Caco-2 (cell line): ENCODE data around the gene RNF13. TPM values are rescaled to one million over a fixed set of nuclear protein-coding genes. Genes with fewer than 3 reads are reported as not detected.

ENCODE experiments used
- BruUV-seq: library from RNA; stranded (reverse); fragments of 400-500 nt; replicated peaks from 2 replicates; lab custom pipeline; 2021; lab: Mats Ljungman, UMichigan
- CTCF ChIA-PET: fragments of 300-600 bp; sonication (Branson Sonifier 250); formaldehyde crosslinking; loops from one replicate; lab custom pipeline; 2022; ENCODE audit warnings: antibody characterized with exemption; lab: Charles Lee
- POLR2A ChIA-PET: fragments of 300-600 bp; sonication (Branson Sonifier 250); formaldehyde crosslinking; loops from one replicate; lab custom pipeline; 2022; ENCODE audit warnings: antibody characterized with exemption; lab: Charles Lee
- DNase-seq, 2 experiments: peaks; one replicate each; pipeline versions ENCODE4 v3.0.0 to v3.0.0-alpha.2; 2020 to 2022
- H3K27me3 ChIP-seq: replicated peaks from 2 replicates; pipeline ENCODE4 v1.6.0; 2011; ENCODE audit warnings: low read length; ENCODE audit not compliant: control insufficient read depth, insufficient read depth
- H3K36me3 ChIP-seq: 2 replicates; pipeline ENCODE4 v1.5.1; 2011; ENCODE audit warnings: low read length; ENCODE audit not compliant: control insufficient read depth, insufficient read depth
- H3K4me1 ChIP-seq: fragments of 250-450 bp; sonication (Bioruptor Pico); 2 replicates; pipeline ENCODE4 v1.5.1; 2020; ENCODE audit warnings: mild to moderate bottlenecking
- H3K4me3 ChIP-seq: 2 replicates; pipeline ENCODE4 v1.5.1; 2011; ENCODE audit warnings: low read depth, mild to moderate bottlenecking, control low read depth, low read length
- H3K9me3 ChIP-seq: fragments of 250-450 bp; sonication (Bioruptor Pico); 2 replicates; pipeline ENCODE4 v1.5.1; 2020; ENCODE audit warnings: mild to moderate bottlenecking, moderate library complexity
- H3K27ac Mint-ChIP-seq: one replicate; pipeline ENCODE4 v1.8.0; 2022; ENCODE audit warnings: mixed read lengths; ENCODE audit not compliant: unreplicated experiment
- H3K27me3 Mint-ChIP-seq: one replicate; pipeline ENCODE4 v1.8.0; 2022; ENCODE audit warnings: mixed read lengths; ENCODE audit not compliant: insufficient read depth, unreplicated experiment
- H3K36me3 Mint-ChIP-seq: one replicate; pipeline ENCODE4 v1.8.0; 2022; ENCODE audit warnings: mild to moderate bottlenecking, mixed read lengths; ENCODE audit not compliant: insufficient read depth, unreplicated experiment
- H3K4me1 Mint-ChIP-seq: one replicate; pipeline ENCODE4 v1.8.0; 2022; ENCODE audit warnings: low read depth, mixed read lengths; ENCODE audit not compliant: unreplicated experiment
- H3K4me3 Mint-ChIP-seq: one replicate; pipeline ENCODE4 v1.8.0; 2022; ENCODE audit warnings: mild to moderate bottlenecking, moderate library complexity, mixed read lengths; ENCODE audit not compliant: unreplicated experiment
- H3K9me3 Mint-ChIP-seq: one replicate; pipeline ENCODE4 v1.8.0; 2022; ENCODE audit warnings: mixed read lengths; ENCODE audit not compliant: unreplicated experiment
- intact Hi-C: fragments of 100-400 bp; cut with micrococcal nuclease; formaldehyde crosslinking; loops from one replicate; pipeline ENCODE4 v1.10.0; 2022; ENCODE audit not compliant: unreplicated experiment
- total RNA-seq: library from RNA; stranded (reverse); gene quantifications from 2 replicates; pipeline ENCODE4 v1.2.3, GENCODE V29; 2022
- TF ChIP-seq, protein P1 (sequence below), 2 experiments: fragments of 200-600 bp in 1 of 2; IDR thresholded peaks; 1 replicate in 1 of 2; 2 replicates in 1 of 2; pipeline versions ENCODE4 v1.5.1 to v1.8.0; 2011 to 2022; ENCODE audit warnings: antibody characterized with exemption in 1 of 2, control low read depth in 1 of 2, inconsistent platforms in 1 of 2, low read depth in 1 of 2, low read length in 1 of 2, mild to moderate bottlenecking in 1 of 2, moderate library complexity in 1 of 2; ENCODE audit not compliant: insufficient read depth in 1 of 2, severe bottlenecking in 1 of 2, unreplicated experiment in 1 of 2

Gene RNF13
- total RNA-seq, 1 experiment from 2014 or later: 44.2 TPM

DNA sequence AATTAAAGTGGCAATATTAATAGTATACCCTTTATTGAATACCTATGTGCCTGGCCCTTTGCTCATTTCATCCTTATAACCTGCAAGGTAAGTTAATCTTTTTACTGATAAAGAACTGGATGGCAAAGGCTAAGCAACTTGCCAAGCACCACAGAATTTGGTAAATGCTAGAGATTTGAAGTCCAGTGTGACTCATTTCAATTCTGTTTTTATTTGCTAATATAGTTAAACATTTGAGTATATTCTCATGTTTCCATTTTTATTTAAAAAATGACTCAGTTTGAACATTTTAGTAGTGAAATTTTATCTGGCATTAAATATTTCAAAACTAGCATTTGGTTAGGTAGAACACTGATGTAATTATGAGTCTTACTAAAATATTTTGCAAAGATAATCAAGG is 146.4 kb downstream of the RNF13 start:
- no peaks in the 10 kb centered on the region for H3K27me3 ChIP-seq
- peaks cover 22% of the 10 kb centered on the region for H3K36me3 Mint-ChIP-seq
- intact Hi-C loops: no loop called here
- ChIA-PET CTCF (no interaction called here), POLR2A (no interaction called here)
- H3K27ac Mint-ChIP-seq: no peak overlapping the region
- no peak overlapping the region for H3K4me3 ChIP-seq
- H3K9me3 ChIP-seq: no peaks in the 10 kb centered on the region
- TF ChIP-seq, protein P1, sequence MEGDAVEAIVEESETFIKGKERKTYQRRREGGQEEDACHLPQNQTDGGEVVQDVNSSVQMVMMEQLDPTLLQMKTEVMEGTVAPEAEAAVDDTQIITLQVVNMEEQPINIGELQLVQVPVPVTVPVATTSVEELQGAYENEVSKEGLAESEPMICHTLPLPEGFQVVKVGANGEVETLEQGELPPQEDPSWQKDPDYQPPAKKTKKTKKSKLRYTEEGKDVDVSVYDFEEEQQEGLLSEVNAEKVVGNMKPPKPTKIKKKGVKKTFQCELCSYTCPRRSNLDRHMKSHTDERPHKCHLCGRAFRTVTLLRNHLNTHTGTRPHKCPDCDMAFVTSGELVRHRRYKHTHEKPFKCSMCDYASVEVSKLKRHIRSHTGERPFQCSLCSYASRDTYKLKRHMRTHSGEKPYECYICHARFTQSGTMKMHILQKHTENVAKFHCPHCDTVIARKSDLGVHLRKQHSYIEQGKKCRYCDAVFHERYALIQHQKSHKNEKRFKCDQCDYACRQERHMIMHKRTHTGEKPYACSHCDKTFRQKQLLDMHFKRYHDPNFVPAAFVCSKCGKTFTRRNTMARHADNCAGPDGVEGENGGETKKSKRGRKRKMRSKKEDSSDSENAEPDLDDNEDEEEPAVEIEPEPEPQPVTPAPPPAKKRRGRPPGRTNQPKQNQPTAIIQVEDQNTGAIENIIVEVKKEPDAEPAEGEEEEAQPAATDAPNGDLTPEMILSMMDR (IDR thresholded peaks at IDR 0.05; ENCODE audit: insufficient read depth in 1 of 2, low read depth in 1 of 2, low read length in 1 of 2, severe bottlenecking in 1 of 2, unreplicated experiment in 1 of 2): no peak
- DNase-seq: no peak
- no peaks in the 10 kb centered on the region for H3K36me3 ChIP-seq
- H3K4me3 Mint-ChIP-seq: no peak overlapping the region
- BruUV-seq: no TSS peak
- peaks cover 5% of the 10 kb centered on the region for H3K4me1 Mint-ChIP-seq
- H3K27me3 Mint-ChIP-seq: no peaks in the 10 kb centered on the region
- H3K4me1 ChIP-seq: no peaks in the 10 kb centered on the region
- H3K9me3 Mint-ChIP-seq: no peaks in the 10 kb centered on the region

DNA sequence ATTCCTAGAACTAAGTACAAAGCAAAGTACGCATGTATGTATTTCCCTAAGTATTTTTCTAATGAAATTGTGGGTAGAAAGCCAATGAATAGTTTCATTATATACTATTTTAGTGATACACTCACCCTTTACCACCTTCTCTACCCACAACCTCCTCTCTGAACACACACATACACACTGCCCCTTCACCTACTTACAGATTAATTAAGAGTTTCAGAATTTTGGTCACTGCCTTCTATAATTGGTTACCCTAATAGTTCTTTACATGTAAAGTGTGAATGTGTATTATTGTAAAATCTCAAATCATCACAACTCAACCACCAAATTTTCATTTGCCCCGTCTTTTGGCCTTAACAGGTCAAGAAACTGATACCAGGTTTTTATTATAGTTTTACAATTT is 150.5 kb downstream of the RNF13 start:
- H3K9me3 Mint-ChIP-seq: no peaks in the 10 kb centered on the region
- Histone ChIP-seq H3K36me3 (no peaks in the 10 kb centered on the region), H3K9me3 (no peaks in the 10 kb centered on the region), H3K27me3 (no peaks in the 10 kb centered on the region), H3K4me1 (no peaks in the 10 kb centered on the region), H3K4me3 (no peak overlapping the region)
- no TSS peak for BruUV-seq
- H3K4me1 Mint-ChIP-seq: peaks cover 1% of the 10 kb centered on the region
- TF ChIP-seq, protein P1 (IDR thresholded peaks at IDR 0.05; ENCODE audit: insufficient read depth in 1 of 2, low read depth in 1 of 2, low read length in 1 of 2, severe bottlenecking in 1 of 2, unreplicated experiment in 1 of 2): no peak
- peaks cover 38% of the 10 kb centered on the region for H3K36me3 Mint-ChIP-seq
- H3K4me3 Mint-ChIP-seq: no peak overlapping the region
- H3K27ac Mint-ChIP-seq: no peak overlapping the region
- DNase-seq: no peak
- H3K27me3 Mint-ChIP-seq: no peaks in the 10 kb centered on the region
- intact Hi-C loops: loop anchor here (10.0 kb wide), 1 partner anchor 531 kb away; no protein-coding TSS in a partner anchor
- ChIA-PET CTCF (no interaction called here), POLR2A (no interaction called here)

DNA sequence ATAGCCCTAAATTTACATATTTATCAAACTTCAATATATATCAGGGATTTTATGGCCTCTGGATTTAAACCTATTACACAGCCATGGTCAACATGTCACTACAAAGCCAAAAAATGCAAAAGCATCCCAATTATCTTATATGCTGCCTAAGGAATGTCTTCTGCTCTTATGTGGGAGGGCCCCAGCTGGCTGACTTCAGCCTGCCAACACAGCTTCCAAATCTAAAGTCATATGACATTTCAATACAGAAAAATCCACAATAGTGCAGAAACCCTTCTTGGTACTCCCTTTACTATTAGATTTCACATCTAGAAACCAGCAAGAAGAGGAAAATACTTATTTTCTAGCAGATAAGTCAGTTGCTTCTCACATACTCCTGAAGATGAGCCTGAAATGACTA is 151.3 kb downstream of the RNF13 start:
- no peaks in the 10 kb centered on the region for H3K9me3 Mint-ChIP-seq
- DNase-seq: no peak
- no peak overlapping the region for H3K27ac Mint-ChIP-seq
- Histone ChIP-seq H3K36me3 (no peaks in the 10 kb centered on the region), H3K4me1 (no peaks in the 10 kb centered on the region), H3K27me3 (no peaks in the 10 kb centered on the region), H3K9me3 (no peaks in the 10 kb centered on the region), H3K4me3 (no peak overlapping the region)
- TF ChIP-seq, protein P1 (IDR thresholded peaks at IDR 0.05; ENCODE audit: insufficient read depth in 1 of 2, low read depth in 1 of 2, low read length in 1 of 2, severe bottlenecking in 1 of 2, unreplicated experiment in 1 of 2): no peak
- H3K36me3 Mint-ChIP-seq: peaks cover 37% of the 10 kb centered on the region
- intact Hi-C loops: loop anchor here (10.0 kb wide), 1 partner anchor 531 kb away; no protein-coding TSS in a partner anchor
- no peaks in the 10 kb centered on the region for H3K4me1 Mint-ChIP-seq
- POLR2A ChIA-PET: no interaction called here
- BruUV-seq: no TSS peak
- CTCF ChIA-PET: interaction anchor here (0.6 kb wide), 1 partner anchor 274 kb away, joined by 3 read pairs; no protein-coding TSS in a partner anchor
- H3K27me3 Mint-ChIP-seq: no peaks in the 10 kb centered on the region
- H3K4me3 Mint-ChIP-seq: no peak overlapping the region
